Suprapubic skin (tissue), 4 donors: ENCODE results near the gene TAF4B.

Source experiments
- EP300 ChIP-seq: sonication (generic); formaldehyde crosslinking; IDR thresholded peaks from one replicate; pipeline ENCODE4 v1.6.1; 2017; ENCODE audit warnings: antibody characterized with exemption
- POLR2A ChIP-seq, 2 donors: fragments of 450-650 bp; IDR thresholded peaks; one replicate each; pipeline ENCODE4 v1.6.1; 2017; ENCODE audit warnings: antibody characterized with exemption in 2 of 2, mild to moderate bottlenecking in 2 of 2, moderate library complexity in 2 of 2
- POLR2AphosphoS5 ChIP-seq, 3 donors: sonication (generic); formaldehyde crosslinking; IDR thresholded peaks; one replicate each; pipeline ENCODE4 v1.6.1; 2017; ENCODE audit warnings: antibody characterized with exemption in 3 of 3
- TF ChIP-seq, protein P1 (sequence below), 2 donors: fragments of 200-600 bp in 1 of 2; fragments of 450-650 bp in 1 of 2; sonication (generic) in 1 of 2; IDR thresholded peaks; one replicate each; pipeline ENCODE4 v1.5.1; 2016 to 2019; ENCODE audit warnings: antibody characterized with exemption in 2 of 2, mild to moderate bottlenecking in 1 of 2, moderate library complexity in 1 of 2

DNA sequence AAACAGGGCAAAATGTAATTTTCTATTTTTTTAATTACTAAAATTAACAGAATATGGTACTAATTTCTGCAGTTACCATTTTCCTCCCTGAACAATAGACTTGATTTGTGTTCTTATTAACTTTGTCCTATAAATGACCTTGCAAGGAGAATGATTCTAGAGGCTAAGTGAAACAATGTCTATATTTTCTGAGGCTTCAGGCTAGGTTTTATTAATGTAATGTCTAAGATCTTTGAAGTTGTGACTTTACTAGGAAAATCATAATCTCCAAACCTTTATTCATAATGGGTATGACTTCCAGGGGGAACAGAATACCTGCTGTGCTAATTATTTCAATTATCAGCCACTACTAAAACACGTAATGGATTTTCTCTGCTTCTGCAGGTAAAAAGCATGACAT is 94.4 kb downstream of the TAF4B start:
- TF ChIP-seq, protein P1, sequence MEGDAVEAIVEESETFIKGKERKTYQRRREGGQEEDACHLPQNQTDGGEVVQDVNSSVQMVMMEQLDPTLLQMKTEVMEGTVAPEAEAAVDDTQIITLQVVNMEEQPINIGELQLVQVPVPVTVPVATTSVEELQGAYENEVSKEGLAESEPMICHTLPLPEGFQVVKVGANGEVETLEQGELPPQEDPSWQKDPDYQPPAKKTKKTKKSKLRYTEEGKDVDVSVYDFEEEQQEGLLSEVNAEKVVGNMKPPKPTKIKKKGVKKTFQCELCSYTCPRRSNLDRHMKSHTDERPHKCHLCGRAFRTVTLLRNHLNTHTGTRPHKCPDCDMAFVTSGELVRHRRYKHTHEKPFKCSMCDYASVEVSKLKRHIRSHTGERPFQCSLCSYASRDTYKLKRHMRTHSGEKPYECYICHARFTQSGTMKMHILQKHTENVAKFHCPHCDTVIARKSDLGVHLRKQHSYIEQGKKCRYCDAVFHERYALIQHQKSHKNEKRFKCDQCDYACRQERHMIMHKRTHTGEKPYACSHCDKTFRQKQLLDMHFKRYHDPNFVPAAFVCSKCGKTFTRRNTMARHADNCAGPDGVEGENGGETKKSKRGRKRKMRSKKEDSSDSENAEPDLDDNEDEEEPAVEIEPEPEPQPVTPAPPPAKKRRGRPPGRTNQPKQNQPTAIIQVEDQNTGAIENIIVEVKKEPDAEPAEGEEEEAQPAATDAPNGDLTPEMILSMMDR (IDR thresholded peaks at IDR 0.05) = no peak
- TF ChIP-seq EP300 (no peak), POLR2A (IDR thresholded peaks at IDR 0.05) (no peak), POLR2AphosphoS5 (IDR thresholded peaks at IDR 0.05) (no peak)
